GM12878 (cell line): ENCODE measurements around the gene WDR75. TPM values are rescaled to one million over a fixed set of nuclear protein-coding genes. Genes with fewer than 3 reads are reported as not detected.

Source experiments
- ATAC-seq: fragments of 200-7000 bp; cut with Tn5 transposase; 3 replicates; pipeline ENCODE4 v1.9.1; 2020; ENCODE audit warnings: mild to moderate bottlenecking, moderate library complexity
- BruUV-seq: library from RNA; stranded (reverse); fragments of 400-500 nt; replicated peaks from 2 replicates; lab custom pipeline; 2021; lab: Mats Ljungman, UMichigan
- CTCF ChIA-PET: fragments of 300-600 bp; sonication (Branson Sonifier 250); formaldehyde crosslinking; extraction: SDS; loops from one replicate; lab custom pipeline; 2021; ENCODE audit warnings: inconsistent platforms; lab: Yijun Ruan, JAX
- POLR2A ChIA-PET: fragments of 350-600 bp; formaldehyde crosslinking; extraction: SDS; loops from one replicate; lab custom pipeline; 2021; ENCODE audit warnings: inconsistent platforms; lab: Charles Lee
- RAD21 ChIA-PET: fragments of 300-600 bp; sonication (Branson Sonifier 250); formaldehyde crosslinking; loops from one replicate; lab custom pipeline; 2023; ENCODE audit warnings: antibody characterized with exemption; ENCODE audit not compliant: unreplicated experiment; lab: Charles Lee
- SMC1A ChIA-PET: fragments of 300-600 bp; sonication (Branson Sonifier 250); formaldehyde crosslinking; loops from one replicate; lab custom pipeline; 2023; ENCODE audit not compliant: unreplicated experiment, uncharacterized antibody; lab: Charles Lee
- DNase-seq: peaks from one replicate; pipeline ENCODE4 v3.0.0-alpha.2; 2011; ENCODE audit warnings: low read depth, low spot score
- FAIRE-seq: peaks from 3 replicates; lab custom pipeline; 2011; peaks lifted over from hg19 to GRCh38; lab: Jason Lieb, UNC
- H2AFZ ChIP-seq: 2 replicates; pipeline ENCODE4 v1.6.0; 2011; ENCODE audit warnings: low read depth, low read length, control low read depth; ENCODE audit not compliant: control insufficient read depth
- H3K27ac ChIP-seq: 2 replicates; pipeline ENCODE4 v1.5.1; 2011; ENCODE audit warnings: control low read depth; ENCODE audit not compliant: control insufficient read depth, insufficient read depth
- H3K27me3 ChIP-seq, 2 experiments: replicated peaks in 1 of 2; 2 replicates each; pipeline versions ENCODE4 v1.6.0 to v1.6.1; 2011; ENCODE audit warnings: low read length in 1 of 2; ENCODE audit not compliant: control insufficient read depth in 2 of 2, insufficient read depth in 2 of 2
- H3K36me3 ChIP-seq, 2 experiments: 2 replicates each; pipeline ENCODE4 v1.5.1; 2011; ENCODE audit warnings: low read length in 1 of 2; ENCODE audit not compliant: control insufficient read depth in 2 of 2, insufficient read depth in 2 of 2
- H3K4me1 ChIP-seq: 2 replicates; pipeline ENCODE4 v1.6.1; 2011; ENCODE audit warnings: mild to moderate bottlenecking, low read length, moderate library complexity, mixed read lengths; ENCODE audit not compliant: control insufficient read depth, insufficient read depth
- H3K4me2 ChIP-seq: 2 replicates; pipeline ENCODE4 v1.6.0; 2011; ENCODE audit warnings: control low read depth; ENCODE audit not compliant: control insufficient read depth, insufficient read depth
- H3K4me3 ChIP-seq: fragments of 200-600 bp; sonication (generic); 2 replicates; pipeline ENCODE4 v1.5.1; 2016
- H3K79me2 ChIP-seq: 2 replicates; pipeline ENCODE4 v1.6.0; 2011; ENCODE audit warnings: low read length; ENCODE audit not compliant: control insufficient read depth, insufficient read depth
- H3K9ac ChIP-seq: 2 replicates; pipeline ENCODE4 v1.8.0; 2011; ENCODE audit warnings: low read length, control low read depth, mixed read lengths; ENCODE audit not compliant: control insufficient read depth, insufficient read depth
- H3K9me3 ChIP-seq: replicated peaks from 3 replicates; pipeline ENCODE4 v1.5.1; 2011; ENCODE audit warnings: mild to moderate bottlenecking, low read length; ENCODE audit not compliant: control insufficient read depth, insufficient read depth
- H4K20me1 ChIP-seq: 2 replicates; pipeline ENCODE4 v1.6.0; 2011; ENCODE audit not compliant: control insufficient read depth, insufficient read depth
- BMI1 ChIP-seq: fragments of 450-650 bp; IDR thresholded peaks from 2 replicates; pipeline ENCODE4 v1.6.1; 2016; ENCODE audit warnings: mild to moderate bottlenecking, moderate library complexity, borderline replicate concordance
- CBFB ChIP-seq: IDR thresholded peaks from 2 replicates; pipeline ENCODE4 v1.6.1; 2016; ENCODE audit warnings: antibody characterized with exemption, low read depth
- CHD4 ChIP-seq: fragments of 200-600 bp; sonication (generic); IDR thresholded peaks from 2 replicates; pipeline ENCODE4 v1.6.1; 2016; ENCODE audit warnings: mild to moderate bottlenecking
- NRF1 ChIP-seq: conservative IDR thresholded peaks from 2 replicates; pipeline ENCODE4 v1.6.1; 2011; ENCODE audit warnings: mild to moderate bottlenecking, low read depth, low read length, improper control_type of control experiment
- POLR2AphosphoS2 ChIP-seq: IDR thresholded peaks from 2 replicates; pipeline ENCODE4 v1.6.1; 2011; ENCODE audit warnings: low read depth, mild to moderate bottlenecking, low read length, improper control_type of control experiment, moderate library complexity
- RELA ChIP-seq: fragments of 450-650 bp; IDR thresholded peaks from 2 replicates; pipeline ENCODE4 v1.8.0; 2014; ENCODE audit warnings: borderline replicate concordance; ENCODE audit not compliant: partially characterized antibody
- SIN3A ChIP-seq: IDR thresholded peaks from 2 replicates; pipeline ENCODE4 v1.6.1; 2012; ENCODE audit warnings: low read depth, low read length, improper control_type of control experiment
- SPI1 ChIP-seq: IDR thresholded peaks from 2 replicates; pipeline ENCODE4 v1.6.1; 2011; ENCODE audit warnings: low read depth, mild to moderate bottlenecking, low read length, moderate library complexity, borderline replicate concordance; ENCODE audit not compliant: insufficient read depth
- SRF ChIP-seq, 2 experiments: IDR thresholded peaks; 2 replicates each; pipeline ENCODE4 v1.6.1; 2011; ENCODE audit warnings: low read depth in 2 of 2, low read length in 2 of 2, mild to moderate bottlenecking in 1 of 2, moderate library complexity in 1 of 2
- ZNF217 ChIP-seq: fragments of 450-650 bp; IDR thresholded peaks from 2 replicates; pipeline ENCODE4 v1.6.1; 2017; ENCODE audit warnings: antibody characterized with exemption, mild to moderate bottlenecking
- ZNF622 ChIP-seq: fragments of 450-650 bp; IDR thresholded peaks from 2 replicates; pipeline ENCODE4 v1.6.1; 2017; ENCODE audit warnings: mild to moderate bottlenecking, inconsistent platforms
- WGBS: methylation state at CpG from one replicate; pipeline ENCODE4 v1.1.6; 2016; ENCODE audit warnings: low lambda C conversion rate; ENCODE audit not compliant: insufficient replicate concordance, insufficient coverage; ENCODE audit errors: missing lambda C conversion rate; 5-methylcytosine and 5-hydroxymethylcytosine counted together
- in situ Hi-C: fragments of 300-500 bp; cut with MboI; formaldehyde crosslinking; loops from 9 replicates; pipeline ENCODE4 v1.14.3; 2018; ENCODE audit warnings: mixed read lengths
- intact Hi-C: fragments of 100-400 bp; cut with micrococcal nuclease; formaldehyde crosslinking; loops from one replicate; pipeline ENCODE4 v1.14.2; 2022; ENCODE audit not compliant: unreplicated experiment
- polyA plus RNA-seq, 11 experiments: library from polyadenylated mRNA; depleted of rRNA in 4 of 11; unstranded in 6 of 11; stranded (reverse) in 5 of 11; fragments of >200 nt; fragmentation: Nextera tagmentation in 4 of 11; fragmentation: Illumina TruSeq in 1 of 11; extraction: Ambion mirVana in 4 of 11; extraction: Trizol in 1 of 11; gene quantifications; 1 replicate in 1 of 11; 2 replicates in 10 of 11; pipeline versions ENCODE4 v1.2.1 to v1.2.3, GENCODE V29; 2011 to 2016; ENCODE audit warnings: inconsistent platforms in 2 of 11, missing spikeins in 2 of 11, low read depth in 1 of 11
- total RNA-seq, 4 experiments: library from RNA; depleted of rRNA in 3 of 4; stranded (reverse); fragments of >200 nt in 3 of 4; fragmentation: Illumina TruSeq in 1 of 4; extraction: Trizol in 1 of 4; gene quantifications; 2 replicates each; pipeline versions ENCODE4 v1.2.1 to v1.2.3, GENCODE V29; 2013 to 2021
- TF ChIP-seq, protein P1 (sequence below): fragments of 450-650 bp; IDR thresholded peaks from 2 replicates; pipeline ENCODE4 v1.6.1; 2017; ENCODE audit warnings: mild to moderate bottlenecking, moderate library complexity
- TF ChIP-seq, protein P2 (sequence below), 3 experiments: IDR thresholded peaks in 2 of 3; conservative IDR thresholded peaks in 1 of 3; 2 replicates each; pipeline ENCODE4 v1.5.1; 2011; ENCODE audit warnings: low read depth in 3 of 3, low read length in 3 of 3, mild to moderate bottlenecking in 3 of 3, control low read depth in 2 of 3, moderate library complexity in 2 of 3, inconsistent platforms in 1 of 3, mixed read lengths in 1 of 3; ENCODE audit not compliant: control insufficient read depth in 2 of 3, insufficient read depth in 1 of 3; ENCODE audit errors: extremely low read depth in 1 of 3
- TF ChIP-seq, protein P3 (sequence below): fragments of 150-350 bp; IDR thresholded peaks from 2 replicates; pipeline ENCODE4 v1.6.1; 2016; ENCODE audit warnings: low read depth, low read length

WDR75 gene
- total and polyA plus RNA-seq, 10 of the 15 experiments (the other 5 are each of a cell fraction or from before 2014, with no cell fraction given): 53.1 to 98.5 (median 71.5) TPM

DNA sequence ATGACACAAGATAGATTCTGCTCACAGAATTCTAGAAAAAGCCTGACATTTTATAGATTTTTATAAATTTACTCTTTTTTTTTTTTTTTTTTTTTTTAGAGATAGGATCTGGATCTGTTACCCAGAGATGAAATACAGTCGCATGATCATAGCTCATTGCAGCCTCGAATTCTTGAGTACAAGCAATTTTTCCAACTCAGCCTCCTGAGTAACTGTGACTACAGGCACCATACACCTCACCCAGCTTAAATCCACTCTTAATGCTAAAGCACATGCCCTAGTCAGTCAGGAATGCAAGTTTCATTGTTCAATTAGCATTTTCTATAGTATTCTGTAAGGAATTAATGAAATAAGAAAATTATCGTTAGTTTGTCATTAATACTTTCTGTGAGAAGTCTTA, 32.1 kb upstream of the WDR75 start:
- RAD21 ChIA-PET: interaction anchor here (0.7 to 1.9 kb wide), 7 partner anchors 273 to 887 kb away, joined by 3 to 7 read pairs (median 4); no protein-coding TSS in a partner anchor
- H2AFZ ChIP-seq: no peak overlapping the region
- WGBS: 61% methylated on average over 3 of the region's 3 CpGs
- no peaks in the 10 kb centered on the region for H3K9me3 ChIP-seq
- H3K4me2 ChIP-seq: no peak overlapping the region
- no peak for ATAC-seq
- no peaks in the 10 kb centered on the region for H3K36me3 ChIP-seq
- POLR2A ChIA-PET: no interaction called here
- H3K27me3 ChIP-seq: no peaks in the 10 kb centered on the region
- no peak for DNase-seq
- no peaks in the 10 kb centered on the region for H3K4me1 ChIP-seq
- BruUV-seq: no TSS peak
- no peaks in the 10 kb centered on the region for H3K79me2 ChIP-seq
- H3K27ac ChIP-seq: no peak overlapping the region
- SMC1A ChIA-PET: interaction anchor here (0.6 to 2.2 kb wide), 12 partner anchors 29 to 1431 kb away, joined by 3 to 25 read pairs (median 3); no protein-coding TSS in a partner anchor
- FAIRE-seq: no peak
- no peak overlapping the region for H3K9ac ChIP-seq
- intact Hi-C loops: no loop called here
- in situ Hi-C loops: no loop called here
- H3K4me3 ChIP-seq: no peak overlapping the region
- CTCF ChIA-PET: interaction anchor here (0.9 to 2.1 kb wide), 6 partner anchors 118 to 886 kb away, joined by 3 to 13 read pairs (median 4); no protein-coding TSS in a partner anchor
- H4K20me1 ChIP-seq: no peaks in the 10 kb centered on the region
- TF ChIP-seq SRF (IDR thresholded peaks at IDR 0.05; ENCODE audit: low read depth in 2 of 2, low read length in 2 of 2) (no peak), CHD4 (no peak), NRF1 (no peak), BMI1 (no peak), ZNF622 (no peak), ZNF217 (no peak), SIN3A (no peak), SPI1 (no peak), POLR2AphosphoS2 (no peak), RELA (no peak), CBFB (no peak)
- TF ChIP-seq, protein P1, sequence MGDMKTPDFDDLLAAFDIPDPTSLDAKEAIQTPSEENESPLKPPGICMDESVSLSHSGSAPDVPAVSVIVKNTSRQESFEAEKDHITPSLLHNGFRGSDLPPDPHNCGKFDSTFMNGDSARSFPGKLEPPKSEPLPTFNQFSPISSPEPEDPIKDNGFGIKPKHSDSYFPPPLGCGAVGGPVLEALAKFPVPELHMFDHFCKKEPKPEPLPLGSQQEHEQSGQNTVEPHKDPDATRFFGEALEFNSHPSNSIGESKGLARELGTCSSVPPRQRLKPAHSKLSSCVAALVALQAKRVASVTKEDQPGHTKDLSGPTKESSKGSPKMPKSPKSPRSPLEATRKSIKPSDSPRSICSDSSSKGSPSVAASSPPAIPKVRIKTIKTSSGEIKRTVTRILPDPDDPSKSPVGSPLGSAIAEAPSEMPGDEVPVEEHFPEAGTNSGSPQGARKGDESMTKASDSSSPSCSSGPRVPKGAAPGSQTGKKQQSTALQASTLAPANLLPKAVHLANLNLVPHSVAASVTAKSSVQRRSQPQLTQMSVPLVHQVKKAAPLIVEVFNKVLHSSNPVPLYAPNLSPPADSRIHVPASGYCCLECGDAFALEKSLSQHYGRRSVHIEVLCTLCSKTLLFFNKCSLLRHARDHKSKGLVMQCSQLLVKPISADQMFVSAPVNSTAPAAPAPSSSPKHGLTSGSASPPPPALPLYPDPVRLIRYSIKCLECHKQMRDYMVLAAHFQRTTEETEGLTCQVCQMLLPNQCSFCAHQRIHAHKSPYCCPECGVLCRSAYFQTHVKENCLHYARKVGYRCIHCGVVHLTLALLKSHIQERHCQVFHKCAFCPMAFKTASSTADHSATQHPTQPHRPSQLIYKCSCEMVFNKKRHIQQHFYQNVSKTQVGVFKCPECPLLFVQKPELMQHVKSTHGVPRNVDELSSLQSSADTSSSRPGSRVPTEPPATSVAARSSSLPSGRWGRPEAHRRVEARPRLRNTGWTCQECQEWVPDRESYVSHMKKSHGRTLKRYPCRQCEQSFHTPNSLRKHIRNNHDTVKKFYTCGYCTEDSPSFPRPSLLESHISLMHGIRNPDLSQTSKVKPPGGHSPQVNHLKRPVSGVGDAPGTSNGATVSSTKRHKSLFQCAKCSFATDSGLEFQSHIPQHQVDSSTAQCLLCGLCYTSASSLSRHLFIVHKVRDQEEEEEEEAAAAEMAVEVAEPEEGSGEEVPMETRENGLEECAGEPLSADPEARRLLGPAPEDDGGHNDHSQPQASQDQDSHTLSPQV: no peak
- TF ChIP-seq, protein P2, sequence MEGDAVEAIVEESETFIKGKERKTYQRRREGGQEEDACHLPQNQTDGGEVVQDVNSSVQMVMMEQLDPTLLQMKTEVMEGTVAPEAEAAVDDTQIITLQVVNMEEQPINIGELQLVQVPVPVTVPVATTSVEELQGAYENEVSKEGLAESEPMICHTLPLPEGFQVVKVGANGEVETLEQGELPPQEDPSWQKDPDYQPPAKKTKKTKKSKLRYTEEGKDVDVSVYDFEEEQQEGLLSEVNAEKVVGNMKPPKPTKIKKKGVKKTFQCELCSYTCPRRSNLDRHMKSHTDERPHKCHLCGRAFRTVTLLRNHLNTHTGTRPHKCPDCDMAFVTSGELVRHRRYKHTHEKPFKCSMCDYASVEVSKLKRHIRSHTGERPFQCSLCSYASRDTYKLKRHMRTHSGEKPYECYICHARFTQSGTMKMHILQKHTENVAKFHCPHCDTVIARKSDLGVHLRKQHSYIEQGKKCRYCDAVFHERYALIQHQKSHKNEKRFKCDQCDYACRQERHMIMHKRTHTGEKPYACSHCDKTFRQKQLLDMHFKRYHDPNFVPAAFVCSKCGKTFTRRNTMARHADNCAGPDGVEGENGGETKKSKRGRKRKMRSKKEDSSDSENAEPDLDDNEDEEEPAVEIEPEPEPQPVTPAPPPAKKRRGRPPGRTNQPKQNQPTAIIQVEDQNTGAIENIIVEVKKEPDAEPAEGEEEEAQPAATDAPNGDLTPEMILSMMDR (IDR thresholded peaks at IDR 0.05 in 2 of 3, conservative IDR thresholded peaks at IDR 0.05 in 1 of 3; ENCODE audit: control insufficient read depth in 2 of 3, extremely low read depth in 1 of 3, insufficient read depth in 1 of 3, low read depth in 3 of 3, low read length in 3 of 3): no peak
- TF ChIP-seq, protein P3, sequence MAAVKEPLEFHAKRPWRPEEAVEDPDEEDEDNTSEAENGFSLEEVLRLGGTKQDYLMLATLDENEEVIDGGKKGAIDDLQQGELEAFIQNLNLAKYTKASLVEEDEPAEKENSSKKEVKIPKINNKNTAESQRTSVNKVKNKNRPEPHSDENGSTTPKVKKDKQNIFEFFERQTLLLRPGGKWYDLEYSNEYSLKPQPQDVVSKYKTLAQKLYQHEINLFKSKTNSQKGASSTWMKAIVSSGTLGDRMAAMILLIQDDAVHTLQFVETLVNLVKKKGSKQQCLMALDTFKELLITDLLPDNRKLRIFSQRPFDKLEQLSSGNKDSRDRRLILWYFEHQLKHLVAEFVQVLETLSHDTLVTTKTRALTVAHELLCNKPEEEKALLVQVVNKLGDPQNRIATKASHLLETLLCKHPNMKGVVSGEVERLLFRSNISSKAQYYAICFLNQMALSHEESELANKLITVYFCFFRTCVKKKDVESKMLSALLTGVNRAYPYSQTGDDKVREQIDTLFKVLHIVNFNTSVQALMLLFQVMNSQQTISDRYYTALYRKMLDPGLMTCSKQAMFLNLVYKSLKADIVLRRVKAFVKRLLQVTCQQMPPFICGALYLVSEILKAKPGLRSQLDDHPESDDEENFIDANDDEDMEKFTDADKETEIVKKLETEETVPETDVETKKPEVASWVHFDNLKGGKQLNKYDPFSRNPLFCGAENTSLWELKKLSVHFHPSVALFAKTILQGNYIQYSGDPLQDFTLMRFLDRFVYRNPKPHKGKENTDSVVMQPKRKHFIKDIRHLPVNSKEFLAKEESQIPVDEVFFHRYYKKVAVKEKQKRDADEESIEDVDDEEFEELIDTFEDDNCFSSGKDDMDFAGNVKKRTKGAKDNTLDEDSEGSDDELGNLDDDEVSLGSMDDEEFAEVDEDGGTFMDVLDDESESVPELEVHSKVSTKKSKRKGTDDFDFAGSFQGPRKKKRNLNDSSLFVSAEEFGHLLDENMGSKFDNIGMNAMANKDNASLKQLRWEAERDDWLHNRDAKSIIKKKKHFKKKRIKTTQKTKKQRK: no peak
